Neural crest cell (in vitro differentiated cells): ENCODE measurements around the gene CTIF. TPM values are rescaled to one million over a fixed set of nuclear protein-coding genes. Genes with fewer than 3 reads are reported as not detected.

ENCODE experiments used
- DNase-seq: peaks from one replicate; pipeline ENCODE4 v3.0.0; 2021; ENCODE audit warnings: low read depth, mixed read lengths, low spot score
- H3K27ac Mint-ChIP-seq: one replicate; pipeline ENCODE4 v1.8.0; 2021; ENCODE audit warnings: mild to moderate bottlenecking, mixed read lengths; ENCODE audit not compliant: unreplicated experiment
- H3K27me3 Mint-ChIP-seq: 2 replicates; pipeline ENCODE4 v1.8.0; 2021; ENCODE audit warnings: low read depth, mild to moderate bottlenecking, mixed read lengths
- H3K36me3 Mint-ChIP-seq: 2 replicates; pipeline ENCODE4 v1.8.0; 2021; ENCODE audit warnings: low read depth, mild to moderate bottlenecking, mixed read lengths
- H3K4me1 Mint-ChIP-seq: 2 replicates; pipeline ENCODE4 v1.8.0; 2021; ENCODE audit warnings: mixed read lengths
- H3K4me3 Mint-ChIP-seq: one replicate; pipeline ENCODE4 v1.8.0; 2021; ENCODE audit warnings: mild to moderate bottlenecking, mixed read lengths
- H3K9me3 Mint-ChIP-seq: 2 replicates; pipeline ENCODE4 v1.8.0; 2021; ENCODE audit warnings: mixed read lengths
- total RNA-seq: library from RNA; stranded (reverse); gene quantifications from 2 replicates; pipeline ENCODE4 v1.2.1, GENCODE V29; 2021
- TF ChIP-seq, protein P1 (sequence below): fragments of 200-600 bp; sonication (generic); conservative IDR thresholded peaks from 2 replicates; pipeline ENCODE4 v1.5.0; 2021; ENCODE audit warnings: antibody characterized with exemption, mild to moderate bottlenecking

CTIF gene
- total RNA-seq, 1 donor from 2014 or later = 52.6 TPM

DNA sequence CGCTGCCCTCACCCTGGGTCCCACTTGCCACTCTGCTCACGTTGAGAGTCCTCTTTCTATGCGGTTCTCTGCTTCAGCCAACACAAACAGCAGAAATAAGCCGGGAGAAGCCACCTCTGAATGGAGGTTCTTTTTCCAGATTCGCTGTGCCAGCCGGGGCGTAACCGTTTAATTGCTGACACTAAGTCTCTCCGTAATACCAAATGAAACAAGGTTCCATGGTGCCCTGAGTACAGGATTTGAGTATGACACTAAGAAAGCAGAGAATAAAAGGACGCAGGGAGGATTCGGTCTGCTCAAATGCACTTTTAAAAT is 37.6 kb downstream of the CTIF start:
- TF ChIP-seq, protein P1, sequence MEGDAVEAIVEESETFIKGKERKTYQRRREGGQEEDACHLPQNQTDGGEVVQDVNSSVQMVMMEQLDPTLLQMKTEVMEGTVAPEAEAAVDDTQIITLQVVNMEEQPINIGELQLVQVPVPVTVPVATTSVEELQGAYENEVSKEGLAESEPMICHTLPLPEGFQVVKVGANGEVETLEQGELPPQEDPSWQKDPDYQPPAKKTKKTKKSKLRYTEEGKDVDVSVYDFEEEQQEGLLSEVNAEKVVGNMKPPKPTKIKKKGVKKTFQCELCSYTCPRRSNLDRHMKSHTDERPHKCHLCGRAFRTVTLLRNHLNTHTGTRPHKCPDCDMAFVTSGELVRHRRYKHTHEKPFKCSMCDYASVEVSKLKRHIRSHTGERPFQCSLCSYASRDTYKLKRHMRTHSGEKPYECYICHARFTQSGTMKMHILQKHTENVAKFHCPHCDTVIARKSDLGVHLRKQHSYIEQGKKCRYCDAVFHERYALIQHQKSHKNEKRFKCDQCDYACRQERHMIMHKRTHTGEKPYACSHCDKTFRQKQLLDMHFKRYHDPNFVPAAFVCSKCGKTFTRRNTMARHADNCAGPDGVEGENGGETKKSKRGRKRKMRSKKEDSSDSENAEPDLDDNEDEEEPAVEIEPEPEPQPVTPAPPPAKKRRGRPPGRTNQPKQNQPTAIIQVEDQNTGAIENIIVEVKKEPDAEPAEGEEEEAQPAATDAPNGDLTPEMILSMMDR = no peak
- peak overlapping the region; percentile 47 for H3K4me3 Mint-ChIP-seq
- peaks cover 10% of the 10 kb centered on the region for H3K9me3 Mint-ChIP-seq
- peak overlapping the region; percentile 72 for H3K27ac Mint-ChIP-seq
- H3K27me3 Mint-ChIP-seq = no peaks in the 10 kb centered on the region
- DNase-seq = no peak
- H3K4me1 Mint-ChIP-seq = peaks cover 72% of the 10 kb centered on the region
- H3K36me3 Mint-ChIP-seq = peaks cover 15% of the 10 kb centered on the region

DNA sequence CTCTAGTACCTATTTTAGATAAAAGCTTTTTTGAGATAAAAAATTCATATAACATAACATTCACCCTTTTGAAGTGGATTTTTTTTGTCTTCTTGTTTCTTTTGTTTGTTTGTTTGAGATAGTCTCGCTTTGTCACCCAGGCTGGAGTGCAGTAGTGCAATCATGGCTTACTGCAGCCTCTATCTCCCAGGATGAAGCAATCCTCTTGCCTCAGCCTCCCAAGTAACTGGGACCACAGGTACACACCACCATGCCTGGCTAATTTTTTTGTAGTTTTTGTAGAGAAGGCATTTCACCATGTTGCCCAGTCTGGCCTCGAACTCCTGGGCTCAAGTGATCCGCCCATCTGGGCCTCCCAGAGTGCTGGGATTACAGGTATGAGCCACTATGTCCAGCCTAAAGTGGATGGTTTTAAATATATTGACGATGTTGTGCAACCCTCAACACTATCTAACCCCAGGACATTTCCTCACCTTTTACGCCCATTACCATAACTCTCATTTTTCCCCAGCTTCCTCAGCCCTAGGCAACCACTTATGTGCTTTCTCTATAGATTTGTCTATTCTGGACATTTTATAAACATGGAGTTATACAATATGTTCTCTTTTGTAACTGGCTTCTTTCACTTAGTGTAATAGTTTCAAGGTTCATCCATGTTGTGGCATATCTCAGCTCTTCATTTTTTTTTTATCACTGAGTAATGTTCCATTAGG is 38.8 kb downstream of the CTIF start:
- TF ChIP-seq, protein P1 = no peak
- Mint-ChIP-seq H3K27ac (no peak overlapping the region), H3K4me3 (no peak overlapping the region), H3K36me3 (peaks cover 15% of the 10 kb centered on the region), H3K4me1 (peaks cover 76% of the 10 kb centered on the region), H3K9me3 (peaks cover 10% of the 10 kb centered on the region), H3K27me3 (no peaks in the 10 kb centered on the region)
- DNase-seq = no peak

DNA sequence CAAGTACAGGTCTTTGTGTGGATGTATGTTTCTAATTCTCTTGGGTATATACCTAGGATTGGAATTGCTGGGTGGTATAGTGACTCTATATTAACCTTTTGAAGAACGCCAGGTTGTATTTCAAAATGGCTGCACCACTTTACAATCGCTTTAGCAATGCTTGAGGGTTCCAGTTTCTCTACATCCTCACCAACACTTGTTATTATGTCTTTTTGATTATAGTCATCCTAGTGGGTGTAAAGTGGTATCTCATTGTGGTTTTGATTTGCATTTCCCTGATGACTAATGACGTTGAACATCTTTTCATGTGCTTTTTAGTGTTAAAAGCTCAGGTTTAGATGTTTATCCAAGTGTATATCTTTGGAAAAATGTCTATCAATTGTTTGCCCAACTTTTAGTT is 39.5 kb downstream of the CTIF start:
- Mint-ChIP-seq H3K27me3 (no peaks in the 10 kb centered on the region), H3K4me1 (peaks cover 77% of the 10 kb centered on the region), H3K36me3 (peaks cover 15% of the 10 kb centered on the region), H3K27ac (no peak overlapping the region), H3K9me3 (peaks cover 10% of the 10 kb centered on the region), H3K4me3 (no peak overlapping the region)
- DNase-seq = no peak
- TF ChIP-seq, protein P1 = no peak

DNA sequence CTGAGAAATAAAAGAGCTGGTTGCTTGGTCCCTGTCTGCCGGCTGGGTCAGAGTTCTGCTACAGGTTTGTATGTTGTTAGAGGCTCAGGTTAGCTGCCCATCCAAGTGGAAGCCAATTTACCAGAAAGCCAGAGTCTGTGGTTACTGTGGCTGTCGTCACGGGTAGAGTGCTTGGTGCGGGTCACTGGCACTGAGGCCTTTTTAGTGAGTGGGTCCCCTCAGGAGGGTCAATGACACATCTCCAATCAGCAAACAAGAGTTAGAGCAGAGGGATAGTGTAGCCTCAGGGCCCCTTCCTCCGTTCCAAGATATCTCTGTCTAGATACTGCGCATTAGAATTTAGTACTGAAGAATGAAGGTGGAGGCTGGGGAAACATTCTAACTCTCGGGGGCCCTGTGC is 41.2 kb downstream of the CTIF start:
- TF ChIP-seq, protein P1 = no peak
- Mint-ChIP-seq H3K27ac (no peak overlapping the region), H3K27me3 (no peaks in the 10 kb centered on the region), H3K4me3 (no peak overlapping the region), H3K4me1 (peaks cover 68% of the 10 kb centered on the region), H3K9me3 (peaks cover 10% of the 10 kb centered on the region), H3K36me3 (peaks cover 15% of the 10 kb centered on the region)
- no peak for DNase-seq

DNA sequence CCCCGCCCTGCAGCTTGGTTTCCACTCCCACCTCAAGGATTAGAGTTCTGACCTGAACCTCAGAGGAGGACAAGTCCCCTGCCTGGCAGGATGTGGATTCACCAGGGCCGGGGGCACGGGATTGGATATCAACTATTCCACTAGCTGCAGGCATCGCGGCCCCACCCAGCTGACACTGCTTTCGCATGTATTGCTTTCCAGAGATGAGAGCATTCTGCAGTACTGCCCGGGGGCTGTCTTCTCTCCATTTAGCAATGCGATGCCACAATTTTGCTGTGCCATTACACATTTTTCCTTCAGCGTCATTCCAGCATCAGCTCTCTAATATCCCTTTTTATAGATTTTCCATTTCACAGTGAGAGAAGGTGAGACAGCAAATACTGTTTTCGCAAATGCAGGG is 42.0 kb downstream of the CTIF start:
- H3K4me3 Mint-ChIP-seq = no peak overlapping the region
- H3K9me3 Mint-ChIP-seq = peaks cover 10% of the 10 kb centered on the region
- no peak for DNase-seq
- peaks cover 15% of the 10 kb centered on the region for H3K36me3 Mint-ChIP-seq
- no peak overlapping the region for H3K27ac Mint-ChIP-seq
- peaks cover 62% of the 10 kb centered on the region for H3K4me1 Mint-ChIP-seq
- TF ChIP-seq, protein P1 = no peak
- no peaks in the 10 kb centered on the region for H3K27me3 Mint-ChIP-seq
